ENCODE data around the gene YIF1B. TPM values are rescaled to one million over a fixed set of nuclear protein-coding genes. Genes with fewer than 3 reads are reported as not detected.

YIF1B gene
- total RNA-seq, 1 donor from 2014 or later: 29.6 TPM

- H3K36me3 Mint-ChIP-seq (ENCODE audit: insufficient read depth): no peaks in the 10 kb centered on the region
- peak overlapping the region; percentile 38 for H3K4me3 Mint-ChIP-seq (ENCODE audit: low read depth)
- H3K27ac Mint-ChIP-seq: peak overlapping the region; percentile 85
- peaks cover 11% of the 10 kb centered on the region for H3K4me1 Mint-ChIP-seq (ENCODE audit: low read depth)
- no peaks in the 10 kb centered on the region for H3K27me3 Mint-ChIP-seq
- DNase-seq (ENCODE audit: low spot score, unreplicated experiment): peak; percentile 55
- no peak for TF ChIP-seq CTCF (IDR thresholded peaks at IDR 0.05; ENCODE audit: unreplicated experiment)
- H3K9me3 Mint-ChIP-seq (ENCODE audit: low read depth): no peaks in the 10 kb centered on the region
Measured at GRCh38 chr19:38304866-38305429, 10.8 kb downstream of the YIF1B start.

- H3K9me3 Mint-ChIP-seq (ENCODE audit: low read depth): no peaks in the 10 kb centered on the region
- TF ChIP-seq CTCF (IDR thresholded peaks at IDR 0.05; ENCODE audit: unreplicated experiment): no peak
- no peaks in the 10 kb centered on the region for H3K36me3 Mint-ChIP-seq (ENCODE audit: insufficient read depth)
- peak overlapping the region; percentile 37 for H3K27ac Mint-ChIP-seq
- no peaks in the 10 kb centered on the region for H3K27me3 Mint-ChIP-seq
- peaks cover 11% of the 10 kb centered on the region for H3K4me1 Mint-ChIP-seq (ENCODE audit: low read depth)
- peak overlapping the region; percentile 38 for H3K4me3 Mint-ChIP-seq (ENCODE audit: low read depth)
- no peak for DNase-seq (ENCODE audit: low spot score, unreplicated experiment)
Measured at GRCh38 chr19:38304352-38304865, 11.3 kb downstream of the YIF1B start.

- Mint-ChIP-seq H3K4me3 (ENCODE audit: low read depth) (peak within 1 kb of the TSS; percentile 38), H3K27ac (peak within 1 kb of the TSS; percentile 85), H3K36me3 (ENCODE audit: insufficient read depth) (no peaks in the 10 kb centered on the region), H3K9me3 (ENCODE audit: low read depth) (no peaks in the 10 kb centered on the region), H3K27me3 (no peaks in the 10 kb centered on the region), H3K4me1 (ENCODE audit: low read depth) (peaks cover 12% of the 10 kb centered on the region)
- TF ChIP-seq CTCF (IDR thresholded peaks at IDR 0.05; ENCODE audit: unreplicated experiment): no peak
- DNase-seq (ENCODE audit: low spot score, unreplicated experiment): no peak
Measured at GRCh38 chr19:38303517-38304351, 12.0 kb downstream of the YIF1B start, which contains the start of gene C19orf33. C19orf33 (plus strand) TSS chr19:38304251; CDS start chr19:38304262, 11 bp downstream.

- H3K36me3 Mint-ChIP-seq (ENCODE audit: insufficient read depth): no peaks in the 10 kb centered on the region
- no peak overlapping the region for H3K4me3 Mint-ChIP-seq (ENCODE audit: low read depth)
- no peaks in the 10 kb centered on the region for H3K27me3 Mint-ChIP-seq
- no peak for DNase-seq (ENCODE audit: low spot score, unreplicated experiment)
- TF ChIP-seq CTCF (IDR thresholded peaks at IDR 0.05; ENCODE audit: unreplicated experiment): no peak
- H3K4me1 Mint-ChIP-seq (ENCODE audit: low read depth): peaks cover 10% of the 10 kb centered on the region
- H3K9me3 Mint-ChIP-seq (ENCODE audit: low read depth): no peaks in the 10 kb centered on the region
- no peak overlapping the region for H3K27ac Mint-ChIP-seq
Measured at GRCh38 chr19:38298821-38299680, 16.7 kb downstream of the YIF1B start.

- Mint-ChIP-seq H3K4me1 (ENCODE audit: low read depth) (no peaks in the 10 kb centered on the region), H3K27me3 (no peaks in the 10 kb centered on the region), H3K4me3 (ENCODE audit: low read depth) (no peak overlapping the region), H3K9me3 (ENCODE audit: low read depth) (no peaks in the 10 kb centered on the region), H3K27ac (peak overlapping the region; percentile 73), H3K36me3 (ENCODE audit: insufficient read depth) (peaks cover 12% of the 10 kb centered on the region)
- no peak for TF ChIP-seq CTCF (IDR thresholded peaks at IDR 0.05; ENCODE audit: unreplicated experiment)
- DNase-seq (ENCODE audit: low spot score, unreplicated experiment): no peak
Measured at GRCh38 chr19:38294090-38294489, 21.7 kb downstream of the YIF1B start.
